ENCODE data around the gene RBMS1.

DNA sequence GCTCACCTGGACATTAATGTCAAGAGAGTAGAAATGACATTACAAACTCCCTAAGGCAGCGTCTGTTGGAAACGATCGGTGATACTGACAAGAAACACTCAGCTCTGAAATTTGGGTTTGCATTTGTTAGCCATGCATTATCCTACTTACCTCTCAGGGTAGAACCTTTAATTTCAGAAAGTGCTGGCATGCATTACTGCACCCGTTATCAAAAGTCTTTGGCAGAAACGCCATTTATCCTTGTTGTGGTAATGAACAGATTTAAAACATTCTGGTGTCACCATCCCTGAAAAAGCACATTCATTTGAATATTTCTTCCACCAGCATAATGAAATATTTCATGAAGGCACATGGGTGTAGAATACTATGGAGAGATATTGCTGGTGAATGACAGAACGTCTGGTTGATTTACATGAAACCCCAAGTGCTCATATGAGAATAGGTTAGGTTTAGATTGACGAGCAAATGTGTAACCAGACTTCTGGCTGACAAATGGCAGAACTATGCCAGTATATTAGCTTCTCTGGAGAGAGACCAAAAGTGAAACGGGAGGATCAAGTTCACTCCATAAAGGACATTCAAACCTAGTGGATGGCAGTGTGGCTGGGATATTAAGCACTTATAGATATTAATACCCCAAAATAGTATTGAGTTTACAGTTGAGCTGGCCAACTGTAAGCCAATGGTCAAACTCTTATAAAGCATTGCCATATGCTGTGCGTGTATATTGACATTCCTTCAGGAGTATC, 240.0 kb downstream of the RBMS1 start:
- TF ChIP-seq CTCF (conservative IDR thresholded peaks at IDR 0.05; ENCODE audit: low read depth, low read length) (no peak), EZH2 (IDR thresholded peaks at IDR 0.05; ENCODE audit: low read length, unreplicated experiment) (no peak), EZH2phosphoT487 (IDR thresholded peaks at IDR 0.05; ENCODE audit: borderline replicate concordance, low read length) (no peak)
